ENCODE data around the gene HOXB6.

DNA sequence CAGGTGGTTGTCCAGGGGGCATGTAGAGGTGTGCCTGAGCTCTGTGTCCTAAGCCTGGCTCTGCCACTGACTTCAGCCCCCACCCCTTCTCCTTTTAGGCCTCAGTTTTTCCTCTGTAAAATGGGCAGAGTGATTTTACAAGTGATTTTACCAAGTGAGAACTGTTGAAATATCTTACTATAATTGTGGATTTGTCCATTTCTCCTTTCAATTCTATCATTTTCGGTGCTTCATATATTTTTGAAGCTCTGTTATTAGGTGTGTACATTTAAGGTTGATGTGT, 43.1 kb upstream of the HOXB6 start:
- TF ChIP-seq POLR2AphosphoS5 (IDR thresholded peaks at IDR 0.05; ENCODE audit: borderline replicate concordance, low read depth, low read length) (no peak), EZH2 (IDR thresholded peaks at IDR 0.05) (no peak), FOXP2 (optimal IDR thresholded peaks at IDR 0.05; ENCODE audit: control extremely low read depth, extremely low read length, insufficient read depth) (no peak)

Data from SK-N-MC (cell line).